Measurements from ENCODE around the gene SSRP1. TPM values are rescaled to one million over a fixed set of nuclear protein-coding genes. Genes with fewer than 3 reads are reported as not detected.

Gene SSRP1
- total RNA-seq, 1 donor from 2014 or later = 120 TPM

- peaks cover 5% of the 10 kb centered on the region for H3K36me3 Mint-ChIP-seq (ENCODE audit: low read depth)
- H3K27ac Mint-ChIP-seq = no peak overlapping the region
- CTCF ChIA-PET = no interaction called here
- intact Hi-C loops (cut with micrococcal nuclease) = no loop called here
- ATAC-seq (ENCODE audit: low read depth) (no peak), DNase-seq (no peak)
- peaks cover 4% of the 10 kb centered on the region for H3K27me3 Mint-ChIP-seq
- peaks cover 8% of the 10 kb centered on the region for H3K9me3 Mint-ChIP-seq
- TF ChIP-seq, protein P1, sequence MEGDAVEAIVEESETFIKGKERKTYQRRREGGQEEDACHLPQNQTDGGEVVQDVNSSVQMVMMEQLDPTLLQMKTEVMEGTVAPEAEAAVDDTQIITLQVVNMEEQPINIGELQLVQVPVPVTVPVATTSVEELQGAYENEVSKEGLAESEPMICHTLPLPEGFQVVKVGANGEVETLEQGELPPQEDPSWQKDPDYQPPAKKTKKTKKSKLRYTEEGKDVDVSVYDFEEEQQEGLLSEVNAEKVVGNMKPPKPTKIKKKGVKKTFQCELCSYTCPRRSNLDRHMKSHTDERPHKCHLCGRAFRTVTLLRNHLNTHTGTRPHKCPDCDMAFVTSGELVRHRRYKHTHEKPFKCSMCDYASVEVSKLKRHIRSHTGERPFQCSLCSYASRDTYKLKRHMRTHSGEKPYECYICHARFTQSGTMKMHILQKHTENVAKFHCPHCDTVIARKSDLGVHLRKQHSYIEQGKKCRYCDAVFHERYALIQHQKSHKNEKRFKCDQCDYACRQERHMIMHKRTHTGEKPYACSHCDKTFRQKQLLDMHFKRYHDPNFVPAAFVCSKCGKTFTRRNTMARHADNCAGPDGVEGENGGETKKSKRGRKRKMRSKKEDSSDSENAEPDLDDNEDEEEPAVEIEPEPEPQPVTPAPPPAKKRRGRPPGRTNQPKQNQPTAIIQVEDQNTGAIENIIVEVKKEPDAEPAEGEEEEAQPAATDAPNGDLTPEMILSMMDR (IDR thresholded peaks at IDR 0.05) = no peak
- POLR2A ChIA-PET = no interaction called here
- H3K4me3 Mint-ChIP-seq = no peak overlapping the region
- no peaks in the 10 kb centered on the region for H3K4me1 Mint-ChIP-seq
Observed at GRCh38 chr11:57294225-57295131, 41.2 kb downstream of the SSRP1 start.

DNA sequence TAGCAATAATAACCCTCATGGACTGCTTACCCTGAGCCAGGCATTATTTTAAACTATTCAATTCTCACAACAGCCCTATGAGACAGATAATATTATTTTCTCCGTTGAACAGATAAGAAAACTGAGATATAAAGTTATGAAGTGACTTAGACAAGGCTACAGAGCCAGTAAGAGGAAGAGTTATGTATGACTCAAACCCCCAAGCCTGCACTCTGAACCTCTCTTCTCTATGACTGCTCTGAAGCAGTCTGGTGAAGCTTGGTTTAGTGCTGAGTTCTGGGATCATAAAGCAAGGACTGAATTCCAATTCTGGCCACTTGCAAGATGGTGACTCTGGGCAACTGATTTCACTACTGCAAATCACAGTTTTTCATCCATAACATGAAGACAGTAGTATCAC is 45.4 kb downstream of the SSRP1 start:
- peaks cover 8% of the 10 kb centered on the region for H3K27me3 Mint-ChIP-seq
- ChIA-PET POLR2A (no interaction called here), CTCF (no interaction called here)
- H3K4me1 Mint-ChIP-seq = no peaks in the 10 kb centered on the region
- no peaks in the 10 kb centered on the region for H3K9me3 Mint-ChIP-seq
- intact Hi-C loops (cut with micrococcal nuclease) = no loop called here
- DNase-seq = no peak
- no peak for ATAC-seq (ENCODE audit: low read depth)
- H3K4me3 Mint-ChIP-seq = no peak overlapping the region
- TF ChIP-seq, protein P1 (IDR thresholded peaks at IDR 0.05) = no peak
- H3K27ac Mint-ChIP-seq = no peak overlapping the region
- no peaks in the 10 kb centered on the region for H3K36me3 Mint-ChIP-seq (ENCODE audit: low read depth)

DNA sequence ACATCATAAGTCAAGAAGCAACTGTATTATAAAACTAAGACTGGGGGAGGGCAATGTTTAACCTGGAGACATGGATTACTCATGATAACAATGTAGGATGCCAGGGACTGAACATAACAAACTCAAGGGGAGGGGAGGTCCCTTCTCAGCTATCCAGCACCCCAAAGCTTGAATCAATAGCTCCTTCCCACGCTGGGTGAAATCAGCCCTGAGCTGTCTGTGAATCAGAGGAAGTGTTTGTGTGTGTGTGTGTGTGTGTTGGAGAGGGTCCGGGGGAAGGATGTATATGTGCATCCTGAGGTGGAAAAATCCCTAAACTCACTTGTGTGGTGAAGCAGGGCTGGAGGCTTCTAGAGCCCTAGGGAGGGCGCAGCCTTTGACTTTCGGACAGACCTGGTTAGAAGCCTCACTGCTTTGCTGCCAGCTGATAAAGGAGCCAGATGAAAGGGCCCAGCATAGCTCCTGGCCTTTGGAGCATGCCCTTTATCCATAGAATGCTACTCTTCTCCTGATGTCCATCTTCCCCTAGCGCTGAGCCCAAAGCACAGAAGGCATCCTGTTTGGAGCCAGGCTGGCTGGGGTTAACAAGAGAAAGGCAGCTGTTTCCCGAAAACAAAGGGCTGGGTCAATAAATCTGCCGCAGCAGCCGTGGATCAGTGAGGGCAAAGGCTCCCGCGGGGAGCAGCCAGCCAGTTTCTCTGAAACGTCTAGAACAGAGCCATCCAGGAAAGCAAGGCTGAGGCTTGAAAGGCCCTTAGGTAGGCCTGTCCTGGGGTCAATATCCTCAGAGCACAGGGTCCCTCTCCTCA is 46.7 kb downstream of the SSRP1 start:
- intact Hi-C loops (cut with micrococcal nuclease) = no loop called here
- Mint-ChIP-seq H3K9me3 (no peaks in the 10 kb centered on the region), H3K36me3 (ENCODE audit: low read depth) (no peaks in the 10 kb centered on the region), H3K27ac (no peak overlapping the region), H3K27me3 (peaks cover 8% of the 10 kb centered on the region), H3K4me1 (no peaks in the 10 kb centered on the region), H3K4me3 (no peak overlapping the region)
- DNase-seq (no peak), ATAC-seq (ENCODE audit: low read depth) (no peak)
- POLR2A ChIA-PET = no interaction called here
- TF ChIP-seq, protein P1 (IDR thresholded peaks at IDR 0.05) = no peak
- CTCF ChIA-PET = no interaction called here

- ChIA-PET CTCF (no interaction called here), POLR2A (no interaction called here)
- TF ChIP-seq, protein P1 (IDR thresholded peaks at IDR 0.05) = no peak
- no peak for DNase-seq
- Mint-ChIP-seq H3K36me3 (ENCODE audit: low read depth) (no peaks in the 10 kb centered on the region), H3K4me1 (no peaks in the 10 kb centered on the region), H3K9me3 (no peaks in the 10 kb centered on the region), H3K4me3 (no peak overlapping the region), H3K27ac (no peak overlapping the region), H3K27me3 (peaks cover 8% of the 10 kb centered on the region)
- intact Hi-C loops (cut with micrococcal nuclease) = no loop called here
- no peak for ATAC-seq (ENCODE audit: low read depth)
Observed at GRCh38 chr11:57287884-57288283, 47.8 kb downstream of the SSRP1 start.
